CD4-positive, alpha-beta T cell treated with Interleukin-12 subunit alpha and Interleukin-12 subunit beta, for 1 hour (primary cell): ENCODE results near the gene CENPA.

Experiments
- DNase-seq: peaks from one replicate; pipeline ENCODE4 v3.0.0-alpha.2; 2020

CENPA gene

DNA sequence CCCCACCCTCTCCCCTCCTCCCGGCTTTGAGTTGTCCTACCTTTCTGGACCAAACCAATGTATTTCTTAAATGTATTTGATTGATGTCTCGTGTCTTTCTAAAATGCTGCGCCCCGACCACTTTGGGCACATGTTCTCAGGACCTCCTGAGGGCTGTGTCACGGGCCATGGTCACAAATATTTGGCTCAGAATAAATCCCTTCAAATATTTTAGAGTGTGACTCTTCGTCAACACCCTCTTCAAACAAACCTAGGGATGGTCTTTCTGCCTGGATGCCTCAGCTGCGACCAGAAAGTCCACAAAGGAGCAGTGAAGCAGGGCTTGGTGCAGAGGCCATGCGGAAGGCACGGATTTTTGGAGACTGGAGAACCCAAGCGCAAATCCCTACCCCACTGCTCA is 22.8 kb upstream of the CENPA start:
- no peak for DNase-seq

DNA sequence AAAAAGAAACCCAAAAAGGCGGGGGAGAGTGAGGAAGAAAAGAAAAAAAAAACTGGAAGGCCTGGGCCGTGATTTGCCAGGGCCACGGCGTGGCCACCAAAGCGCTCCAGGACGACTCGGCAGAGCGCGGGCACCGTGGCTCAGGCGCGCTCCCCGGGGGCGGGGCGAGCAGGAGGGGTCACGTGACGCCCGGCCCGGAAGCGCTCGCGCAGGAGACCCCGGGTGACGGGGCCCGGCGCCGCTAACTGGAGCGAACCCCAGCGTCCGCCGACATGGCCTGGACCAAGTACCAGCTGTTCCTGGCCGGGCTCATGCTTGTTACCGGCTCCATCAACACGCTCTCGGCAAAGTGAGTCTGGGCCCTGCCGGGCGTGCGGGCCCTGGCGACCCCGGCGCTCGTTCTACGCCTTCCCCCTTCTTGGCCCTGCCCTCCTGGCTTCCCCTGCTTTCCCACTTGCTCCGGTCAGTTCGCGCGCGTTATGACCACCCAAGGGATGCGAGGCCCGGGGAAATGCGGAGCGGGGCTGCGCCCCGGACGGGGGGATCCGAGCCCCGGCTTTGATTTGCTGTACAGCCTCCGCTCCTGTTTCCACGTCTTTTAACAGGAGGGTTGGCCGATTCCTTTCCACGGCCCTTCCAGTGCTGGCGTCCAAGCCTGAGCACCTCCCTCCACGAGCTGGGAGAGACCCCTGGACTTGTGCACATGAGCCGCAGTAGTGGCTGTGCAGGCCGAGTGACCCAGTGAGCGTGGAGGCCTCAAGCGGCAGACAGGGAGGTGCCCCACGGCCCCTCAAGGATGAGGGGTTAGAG is 21.6 kb upstream of the CENPA start, which contains the start of gene SLC35F6:
TSS of gene SLC35F6 (plus strand) at position 207 of the 810 bp plus-strand sequence. CDS start at position 273, 66 bp downstream.
- DNase-seq: peak; percentile 86

DNA sequence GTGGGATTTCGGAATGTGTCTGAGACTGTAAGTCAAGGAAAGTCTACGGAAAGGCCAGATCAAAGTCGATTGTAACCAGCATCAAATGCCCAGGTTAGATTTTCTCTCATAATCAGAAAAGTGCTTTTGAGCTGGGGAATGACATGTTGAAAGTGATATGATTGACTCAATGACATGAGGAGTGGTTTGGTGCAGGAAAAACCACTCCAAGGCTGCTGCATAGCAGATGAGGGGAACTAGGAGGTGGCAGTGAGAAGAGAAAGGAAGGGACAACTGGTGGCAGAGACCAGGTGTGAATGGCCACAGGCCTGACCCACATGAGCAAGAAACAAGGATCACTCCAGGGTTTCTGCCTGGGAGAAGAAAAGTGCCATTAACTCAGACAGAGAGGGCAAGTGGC is 20.9 kb upstream of the CENPA start:
- no peak for DNase-seq

DNA sequence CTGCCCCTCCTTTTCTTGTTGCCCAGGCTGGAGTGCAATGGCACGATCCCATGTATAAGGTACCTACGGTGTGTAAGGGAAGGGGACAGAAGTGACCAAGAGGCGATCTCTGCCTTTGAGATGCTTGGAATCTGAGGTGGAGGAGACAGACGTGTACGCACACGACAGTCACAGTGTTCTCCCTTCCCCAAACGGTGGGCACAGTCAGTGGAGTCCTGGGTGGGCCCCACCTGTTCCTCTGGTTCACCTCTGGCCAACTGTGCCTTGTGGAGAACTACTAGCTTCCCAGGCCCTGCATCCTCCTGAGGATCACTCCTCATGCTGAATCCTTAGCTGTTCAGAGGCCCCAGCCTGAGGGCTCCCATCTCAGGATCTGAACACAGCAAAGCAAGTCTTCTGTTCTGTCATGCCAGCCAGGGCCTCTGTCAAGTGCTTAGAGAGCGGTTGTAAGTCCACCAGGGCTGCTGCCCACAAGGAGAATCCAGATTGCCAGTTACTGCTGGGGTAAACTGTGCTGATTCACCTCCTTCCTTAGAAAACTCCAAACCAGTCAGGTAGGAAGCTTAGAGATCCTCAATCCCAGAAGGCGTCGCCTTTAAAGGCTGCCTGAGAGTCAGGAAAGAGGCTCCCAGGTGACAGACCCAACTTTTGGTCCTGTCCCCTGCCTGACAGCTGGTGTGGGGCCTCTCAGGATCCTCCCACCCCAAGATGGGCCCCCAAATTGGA is 20.2 kb upstream of the CENPA start:
- no peak for DNase-seq

DNA sequence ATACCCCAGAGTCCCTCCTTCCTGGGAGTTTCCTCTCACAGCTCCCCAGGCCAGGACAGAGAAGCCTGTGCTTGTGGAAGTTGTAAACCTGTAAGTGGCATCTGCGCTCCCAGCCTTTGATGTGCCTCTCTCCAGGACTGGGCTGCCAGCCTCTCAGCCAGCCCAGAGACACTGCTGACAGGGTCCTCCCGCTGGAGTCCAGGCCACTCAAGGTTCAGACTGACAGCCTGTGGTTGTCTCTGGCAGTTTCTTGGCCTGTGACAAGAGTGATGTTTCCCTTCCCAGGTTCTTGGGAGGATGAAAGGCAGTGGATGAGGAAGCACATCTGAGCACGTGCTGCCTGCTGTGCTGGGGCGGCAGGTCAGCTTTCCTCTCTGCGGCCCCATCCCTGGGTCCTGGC is 18.7 kb upstream of the CENPA start:
- DNase-seq: no peak

DNA sequence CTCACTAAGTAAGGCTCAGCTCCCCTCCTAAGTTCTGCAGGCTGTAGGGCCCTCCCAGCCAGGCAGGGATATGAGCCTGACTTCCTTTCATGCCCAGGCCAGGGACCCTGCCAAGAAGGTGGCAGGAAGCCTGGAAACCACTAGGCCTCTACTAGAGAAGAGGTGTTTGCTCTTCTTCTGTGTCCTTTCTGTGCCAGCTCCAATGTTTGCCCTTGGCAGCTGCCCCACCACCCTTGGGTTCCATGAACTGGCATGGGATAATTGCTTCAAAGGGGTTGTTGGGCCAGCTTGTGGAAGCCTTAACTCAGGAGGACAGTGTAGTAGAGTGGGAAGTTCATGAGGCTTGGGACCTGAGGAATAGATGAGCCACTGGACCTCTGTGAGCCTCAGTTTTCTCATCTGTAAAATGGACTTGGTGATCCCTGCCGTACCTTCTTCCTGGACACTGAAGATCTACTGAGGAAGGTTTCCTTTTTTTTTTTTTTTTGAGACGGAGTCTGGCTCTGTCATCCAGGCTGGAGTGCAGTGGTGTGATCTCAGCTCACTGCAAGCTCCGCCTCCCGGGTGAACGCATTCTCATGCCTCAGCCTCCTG is 17.9 kb upstream of the CENPA start:
- DNase-seq: no peak

DNA sequence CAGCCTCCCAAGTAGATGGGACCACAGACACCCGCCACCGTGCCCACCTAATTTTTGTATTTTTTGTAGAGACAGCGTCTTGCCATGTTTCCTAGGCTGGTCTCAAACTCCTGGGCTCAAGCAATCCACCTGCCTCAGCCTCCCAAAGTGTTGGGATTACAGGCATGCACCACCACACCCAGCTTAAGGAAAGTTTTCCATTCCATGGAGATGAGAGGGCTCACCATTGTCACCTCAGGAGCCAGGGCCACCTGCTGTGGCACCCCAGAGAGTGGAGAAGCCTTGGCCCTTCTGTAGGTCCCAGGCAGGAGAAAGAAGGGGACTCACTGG is 17.1 kb upstream of the CENPA start:
- no peak for DNase-seq

DNA sequence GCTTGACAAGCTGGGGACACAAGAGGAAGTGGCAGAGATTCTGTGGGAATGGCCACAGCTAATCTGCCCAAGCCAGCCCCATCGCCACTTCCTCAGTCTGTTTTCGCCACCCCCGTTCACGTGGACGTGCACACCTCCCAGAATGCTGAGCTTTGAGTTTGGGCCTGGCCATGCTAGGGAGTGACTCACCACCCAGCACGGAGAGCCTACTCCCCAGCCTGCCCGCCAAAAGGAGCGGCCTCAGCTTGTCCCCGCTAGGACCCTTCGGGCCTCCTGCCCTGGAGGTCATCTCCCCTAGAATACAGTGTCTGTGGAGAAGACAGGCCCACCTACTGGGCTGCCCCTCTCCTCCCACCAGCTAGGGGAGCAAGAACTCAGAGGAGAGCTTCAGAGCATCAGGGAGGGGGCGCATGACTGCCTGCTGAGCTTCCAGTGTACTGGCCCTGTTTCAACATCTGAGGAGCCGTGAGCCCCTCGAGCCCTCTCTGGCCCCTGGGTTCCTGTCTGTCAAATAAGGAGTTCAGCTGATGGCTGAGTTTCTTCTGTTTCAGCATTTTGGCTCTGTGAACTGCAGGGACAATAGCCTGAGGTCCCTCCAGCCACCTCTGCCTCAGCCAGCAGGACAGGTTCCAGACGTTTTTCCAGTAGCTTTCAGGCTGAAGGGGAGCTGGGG is 16.6 kb upstream of the CENPA start:
- DNase-seq: peak; percentile 38

DNA sequence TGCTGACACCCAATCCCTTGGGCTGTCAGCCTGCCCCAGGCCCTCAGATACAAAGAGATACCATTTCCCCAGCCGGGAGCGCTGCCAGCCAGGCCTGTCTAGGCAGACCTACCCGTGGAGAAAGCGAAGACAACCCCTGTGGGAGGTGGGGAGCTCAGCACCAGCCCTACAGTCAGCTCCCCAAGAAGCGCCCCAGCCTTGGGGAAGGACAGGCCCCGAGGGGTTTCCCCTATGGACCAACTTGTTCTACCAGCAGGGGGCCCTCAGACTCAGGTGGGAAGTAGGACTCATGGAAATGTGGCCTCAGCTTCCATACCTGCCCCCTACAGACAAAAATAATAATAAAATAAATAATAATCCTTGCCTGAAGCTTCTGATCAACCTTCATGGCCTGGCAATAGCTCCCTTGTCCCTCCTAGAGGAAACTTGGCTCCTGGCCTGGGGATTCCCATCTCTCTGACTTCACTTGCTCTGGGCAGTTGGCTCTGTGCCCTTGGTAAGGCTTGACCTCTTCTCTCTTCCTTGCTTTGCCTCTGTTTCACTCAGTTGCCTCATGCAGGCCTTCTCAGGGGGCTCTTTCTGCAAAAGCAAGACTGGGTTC is 14.8 kb upstream of the CENPA start:
- DNase-seq: peak; percentile 19

DNA sequence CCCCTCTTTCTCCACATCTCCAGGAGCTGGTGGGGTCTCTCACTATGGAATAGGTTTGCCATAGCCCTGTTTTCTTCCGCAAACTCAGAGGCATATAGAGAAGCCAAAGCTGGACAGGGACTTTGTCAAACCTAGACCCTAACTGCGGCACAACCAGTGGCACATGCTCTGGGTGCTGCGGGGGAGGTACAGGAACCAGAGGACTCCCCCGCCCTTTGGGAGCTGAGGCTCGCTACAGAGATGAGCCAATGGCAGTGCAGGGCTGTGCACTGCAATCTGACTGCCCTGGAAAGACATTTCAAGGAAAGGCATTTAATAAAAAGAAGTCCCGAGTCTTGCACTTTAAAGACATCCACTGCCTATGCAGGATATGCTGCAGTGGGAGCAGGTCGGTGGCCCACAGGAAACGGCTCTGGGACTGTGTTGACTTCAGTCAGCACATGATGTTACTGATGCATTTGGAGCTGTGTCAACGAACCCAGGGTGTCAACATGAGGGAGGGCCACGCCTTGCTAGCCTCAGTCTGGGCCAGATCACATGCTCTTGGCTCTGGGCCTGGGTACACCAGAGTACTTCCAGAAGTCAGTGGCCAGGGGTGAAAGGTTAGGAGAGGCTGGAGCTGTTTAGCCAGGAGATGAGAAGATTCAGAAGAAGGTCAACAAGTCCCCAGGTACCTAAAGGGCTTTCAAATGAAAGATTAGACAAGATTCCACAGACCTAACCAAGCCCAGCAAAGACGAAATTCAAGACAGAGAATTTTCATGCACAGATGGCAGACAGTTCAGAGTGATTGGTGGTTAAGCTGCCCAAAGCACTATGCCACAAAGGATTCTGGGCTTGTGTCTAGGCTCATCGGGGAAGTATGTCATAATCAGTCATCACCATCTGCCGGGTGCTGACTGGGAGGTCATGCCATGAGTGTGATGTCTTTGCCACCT is 13.5 kb upstream of the CENPA start:
- DNase-seq: peak; percentile 24

DNA sequence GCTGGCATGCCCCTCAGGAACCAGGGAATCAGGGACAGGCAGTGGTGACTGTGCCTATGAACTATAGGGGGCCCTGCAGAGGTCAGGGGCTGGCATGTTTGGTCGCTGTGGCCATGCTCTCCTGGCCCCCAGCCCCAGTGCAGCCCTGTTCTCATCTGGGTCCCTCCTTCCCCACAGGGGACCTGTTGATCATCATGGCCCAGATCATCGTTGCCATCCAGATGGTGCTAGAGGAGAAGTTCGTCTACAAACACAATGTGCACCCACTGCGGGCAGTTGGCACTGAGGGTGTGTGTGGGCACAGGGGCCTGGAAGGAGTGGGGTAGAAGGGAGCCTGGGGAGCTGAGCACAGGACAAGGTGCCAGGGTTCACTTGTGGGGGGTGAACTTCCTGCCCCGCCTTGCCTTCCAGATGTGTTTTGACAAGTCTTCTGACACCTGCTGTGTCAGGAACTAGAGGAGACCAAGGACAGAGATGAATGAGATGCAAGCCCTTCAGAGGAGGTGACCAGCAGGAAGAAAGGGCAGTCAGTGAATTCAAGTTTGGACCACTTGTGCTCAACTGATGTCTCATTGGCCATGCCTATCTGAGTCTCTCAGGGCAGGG is 9.6 kb upstream of the CENPA start:
- DNase-seq: no peak

DNA sequence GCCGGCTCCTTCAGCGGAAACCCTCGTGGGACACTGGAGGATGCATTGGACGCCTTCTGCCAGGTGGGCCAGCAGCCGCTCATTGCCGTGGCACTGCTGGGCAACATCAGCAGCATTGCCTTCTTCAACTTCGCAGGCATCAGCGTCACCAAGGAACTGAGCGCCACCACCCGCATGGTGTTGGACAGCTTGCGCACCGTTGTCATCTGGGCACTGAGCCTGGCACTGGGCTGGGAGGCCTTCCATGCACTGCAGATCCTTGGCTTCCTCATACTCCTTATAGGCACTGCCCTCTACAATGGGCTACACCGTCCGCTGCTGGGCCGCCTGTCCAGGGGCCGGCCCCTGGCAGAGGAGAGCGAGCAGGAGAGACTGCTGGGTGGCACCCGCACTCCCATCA is 7.8 kb upstream of the CENPA start:
- DNase-seq: no peak

DNA sequence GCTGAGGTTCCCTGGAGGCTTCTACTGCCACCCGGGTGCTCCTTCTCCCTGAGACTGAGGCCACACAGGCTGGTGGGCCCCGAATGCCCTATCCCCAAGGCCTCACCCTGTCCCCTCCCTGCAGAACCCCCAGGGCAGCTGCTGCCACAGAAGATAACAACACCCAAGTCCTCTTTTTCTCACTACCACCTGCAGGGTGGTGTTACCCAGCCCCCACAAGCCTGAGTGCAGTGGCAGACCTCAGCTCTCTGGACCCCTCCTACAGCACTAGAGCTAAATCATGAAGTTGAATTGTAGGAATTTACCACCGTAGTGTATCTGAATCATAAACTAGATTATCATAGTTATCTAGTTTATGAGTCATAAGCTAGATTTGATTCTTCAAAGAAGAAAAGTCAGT is 7.3 kb upstream of the CENPA start:
- no peak for DNase-seq

DNA sequence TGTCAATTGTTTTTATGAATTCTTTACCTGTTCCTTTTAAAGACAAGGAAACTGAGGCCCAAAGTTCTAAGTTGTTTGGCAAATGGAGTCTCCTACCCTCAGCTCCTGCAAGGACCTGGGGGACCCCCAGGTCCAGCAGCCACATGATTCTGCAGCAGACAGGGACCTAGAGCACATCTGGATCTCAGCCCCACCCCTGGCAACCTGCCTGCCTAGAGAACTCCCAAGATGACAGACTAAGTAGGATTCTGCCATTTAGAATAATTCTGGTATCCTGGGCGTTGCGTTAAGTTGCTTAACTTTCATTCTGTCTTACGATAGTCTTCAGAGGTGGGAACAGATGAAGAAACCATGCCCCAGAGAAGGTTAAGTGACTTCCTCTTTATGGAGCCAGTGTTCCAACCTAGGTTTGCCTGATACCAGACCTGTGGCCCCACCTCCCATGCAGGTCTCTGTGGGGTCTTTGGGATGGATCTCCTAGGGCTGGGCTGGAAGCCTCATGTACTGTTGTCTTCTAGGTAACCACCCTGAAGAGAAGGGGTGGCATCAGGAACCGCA is 5.6 kb upstream of the CENPA start:
- no peak for DNase-seq

DNA sequence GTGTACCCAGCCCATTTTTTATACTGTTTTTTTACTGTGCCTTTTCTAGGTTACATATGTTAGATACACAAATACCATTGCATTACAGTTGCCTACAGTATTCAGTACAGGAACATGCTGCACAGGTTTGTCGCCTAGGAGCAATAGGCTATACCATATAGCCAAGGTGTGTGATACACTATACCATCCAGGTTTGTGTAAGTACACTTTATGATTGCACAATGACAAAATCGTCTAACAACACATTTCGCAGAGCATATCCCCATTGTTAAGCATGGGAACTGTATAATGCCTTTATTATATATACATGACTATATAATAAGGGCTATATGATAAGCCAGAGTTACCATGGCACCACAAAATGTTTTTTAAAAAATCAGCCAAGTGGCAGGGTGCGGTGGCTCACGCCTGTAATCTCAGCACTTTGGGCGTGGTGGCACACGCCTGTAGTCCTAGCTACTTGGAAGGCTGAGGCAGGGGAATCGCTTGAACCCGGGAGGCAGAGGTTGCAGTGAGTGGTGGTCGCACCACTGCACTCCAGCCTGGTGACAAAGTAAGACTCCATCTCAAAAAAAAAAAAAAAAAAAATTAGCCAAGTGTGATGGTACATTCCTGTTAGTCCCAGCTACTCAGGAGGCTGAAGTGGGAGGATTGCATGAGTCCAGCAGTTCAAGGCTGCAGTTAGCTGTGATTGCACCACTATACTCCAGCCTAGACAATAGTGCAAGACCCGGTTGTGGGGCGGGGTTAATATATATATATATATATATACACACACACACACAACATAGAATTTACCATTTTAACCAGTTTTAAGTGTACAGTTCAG is 2.8 kb upstream of the CENPA start:
- DNase-seq: no peak

DNA sequence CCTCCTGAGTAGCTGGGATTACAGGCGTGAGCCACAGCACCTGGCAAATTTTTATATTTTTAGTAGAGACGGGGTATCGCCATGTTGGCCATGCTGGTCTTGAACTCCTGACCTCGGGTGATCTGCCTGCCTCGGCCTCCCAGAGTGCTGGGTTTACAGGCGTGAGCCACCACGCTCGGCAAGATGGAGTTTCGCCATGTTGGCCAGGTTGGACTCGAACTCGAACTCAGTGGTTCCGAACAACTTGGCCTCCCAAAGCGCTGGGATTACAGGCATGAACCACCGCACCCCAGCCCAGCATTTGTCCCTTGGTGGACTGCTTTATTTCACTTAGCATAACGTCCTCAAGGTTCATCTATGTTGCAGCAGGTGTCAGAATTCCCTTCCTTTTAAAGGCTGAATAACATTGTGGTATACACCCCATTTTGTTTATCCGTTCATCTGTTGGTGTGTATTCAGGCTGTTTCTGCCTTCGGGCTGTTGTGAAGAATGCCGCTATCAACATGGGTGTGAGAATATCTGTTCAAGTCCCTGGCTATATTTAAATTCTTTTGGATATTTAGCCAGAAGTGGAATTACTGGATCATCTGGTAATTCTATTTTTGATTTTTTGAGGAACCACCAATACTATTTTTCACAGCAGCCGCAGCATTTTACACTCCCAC is 1.2 kb upstream of the CENPA start:
- no peak for DNase-seq

DNA sequence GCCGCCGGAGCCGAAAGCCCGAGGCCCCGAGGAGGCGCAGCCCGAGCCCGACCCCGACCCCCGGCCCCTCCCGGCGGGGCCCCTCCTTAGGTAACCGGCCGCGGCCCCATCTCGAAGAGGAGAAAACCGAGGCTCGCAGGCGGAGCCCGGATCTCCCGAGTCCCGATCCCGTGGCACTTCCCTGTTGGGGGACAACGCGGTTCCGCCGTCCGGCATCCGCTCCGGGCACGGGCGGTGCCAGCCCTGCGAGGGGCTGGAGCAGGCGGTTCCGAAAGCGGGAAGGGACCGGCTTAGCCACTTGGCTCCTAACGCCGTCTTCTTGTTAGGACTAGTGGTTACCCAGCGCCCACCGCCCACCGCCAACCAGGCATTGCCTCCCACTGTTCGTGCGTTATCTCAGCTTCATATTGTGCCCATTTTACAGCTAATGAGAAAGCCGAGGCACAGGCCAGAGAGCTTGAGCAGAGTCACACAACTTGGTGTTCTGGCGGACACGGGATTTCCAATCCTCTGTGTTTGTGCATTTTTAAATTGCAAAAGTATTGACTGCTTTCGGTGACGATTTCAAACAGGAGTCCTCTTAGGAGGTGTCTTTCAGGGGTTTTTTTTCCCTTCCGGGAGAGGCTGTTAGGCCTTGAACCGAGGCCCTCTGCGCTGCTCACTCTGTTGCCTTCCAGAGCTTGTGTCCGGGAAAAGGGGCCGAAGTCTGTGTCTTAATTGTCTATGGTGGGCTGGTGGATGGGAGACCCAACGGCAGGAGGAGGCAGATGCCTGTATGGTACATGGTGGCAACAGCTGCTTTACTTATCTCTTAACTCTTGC is 562 bp downstream of the CENPA start:
- DNase-seq: no peak

DNA sequence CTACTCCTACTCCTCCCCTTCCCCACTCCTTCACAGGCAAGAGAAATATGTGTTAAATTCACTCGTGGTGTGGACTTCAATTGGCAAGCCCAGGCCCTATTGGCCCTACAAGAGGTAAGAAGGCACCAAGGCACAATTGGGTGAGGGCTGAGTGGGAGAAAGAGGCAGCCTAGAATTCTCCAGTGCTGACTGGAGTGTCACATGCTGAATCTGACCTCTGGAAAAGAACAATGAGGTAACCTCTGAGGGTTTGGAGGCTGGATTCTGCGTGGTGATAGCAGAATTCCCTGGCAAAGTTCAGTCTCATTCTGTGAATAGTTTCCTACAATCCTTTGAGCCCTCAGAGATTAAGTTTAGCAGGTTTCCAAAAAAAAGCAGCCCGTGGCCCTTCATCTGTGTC is 6.9 kb downstream of the CENPA start:
- no peak for DNase-seq

DNA sequence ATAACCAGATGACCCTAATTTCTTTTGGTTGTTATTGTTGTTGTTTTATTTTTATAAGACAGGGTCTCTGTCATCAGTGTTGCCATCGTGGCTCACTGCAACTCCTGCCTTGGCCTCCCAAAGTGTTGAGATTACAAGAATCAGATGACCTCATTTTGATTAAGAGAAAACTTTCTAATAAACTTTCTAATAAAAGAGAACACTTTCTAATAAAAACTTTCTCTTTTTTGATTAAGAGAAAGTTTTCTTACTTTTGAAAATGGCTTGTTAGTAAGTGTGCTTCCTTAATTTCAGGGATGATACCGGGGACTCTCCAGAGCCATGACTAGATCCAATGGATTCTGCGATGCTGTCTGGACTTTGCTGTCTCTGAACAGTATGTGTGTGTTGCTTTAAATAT is 7.7 kb downstream of the CENPA start:
- DNase-seq: no peak
